GM23248 (cell line): Measurements from ENCODE around the gene KRT80.

Source experiments
- EZH2 ChIP-seq: fragments of 200-600 bp; sonication (generic); IDR thresholded peaks from 2 replicates; pipeline ENCODE4 v1.6.1; 2018; ENCODE audit warnings: antibody characterized with exemption, mild to moderate bottlenecking; ENCODE audit not compliant: insufficient read depth, poor library complexity, severe bottlenecking
- EZH2phosphoT487 ChIP-seq: fragments of 200-600 bp; sonication (generic); IDR thresholded peaks from 2 replicates; pipeline ENCODE4 v1.6.1; 2018; ENCODE audit warnings: antibody characterized with exemption, moderate library complexity, mild to moderate bottlenecking, low read depth; ENCODE audit not compliant: insufficient read depth

DNA sequence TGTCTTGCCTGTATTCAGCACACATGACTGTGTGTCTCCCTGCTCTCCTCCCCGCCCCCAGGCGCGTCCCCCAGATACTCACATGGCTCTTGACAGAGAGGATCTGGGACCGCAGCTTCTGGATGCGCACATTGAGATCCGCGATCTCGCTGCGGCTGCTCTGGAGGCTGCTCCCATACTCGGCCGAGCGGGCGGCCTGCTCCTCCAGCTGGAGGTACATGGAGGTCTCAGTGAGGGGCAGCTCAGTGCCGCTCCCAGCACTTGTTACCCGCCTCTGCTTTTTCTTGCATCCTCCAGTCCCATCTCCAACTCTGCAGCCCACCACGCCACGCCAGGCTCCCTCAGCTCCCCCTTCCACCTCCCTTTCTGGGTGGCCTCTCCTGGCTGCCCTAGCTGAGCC, 18.9 kb downstream of the KRT80 start:
- TF ChIP-seq EZH2, result no peak
- TF ChIP-seq EZH2phosphoT487, result no peak
